Loucy (cell line): ENCODE results near the gene TNFSF4.

ENCODE experiments used
- H2AFZ ChIP-seq: fragments of 200-600 bp; sonication (generic); 2 replicates; pipeline ENCODE4 v1.6.0; 2016; ENCODE audit warnings: antibody characterized with exemption, mild to moderate bottlenecking, low read length, moderate library complexity
- H3F3A ChIP-seq: fragments of 200-600 bp; 2 replicates; pipeline ENCODE4 v1.6.0; 2016; ENCODE audit warnings: antibody characterized with exemption, low read depth, mild to moderate bottlenecking
- H3K27me3 ChIP-seq: fragments of 200-600 bp; sonication (generic); 2 replicates; pipeline ENCODE4 v1.6.1; 2014; ENCODE audit warnings: low read length, mild to moderate bottlenecking; ENCODE audit not compliant: insufficient read depth, poor library complexity, severe bottlenecking
- H3K36me3 ChIP-seq: fragments of 200-600 bp; sonication (generic); 2 replicates; pipeline ENCODE4 v1.6.1; 2016; ENCODE audit warnings: low read length; ENCODE audit not compliant: insufficient read depth
- H3K4me1 ChIP-seq: fragments of 200-600 bp; sonication (generic); 2 replicates; pipeline ENCODE4 v1.5.1; 2014; ENCODE audit warnings: low read length, mild to moderate bottlenecking; ENCODE audit not compliant: insufficient read depth, poor library complexity, severe bottlenecking
- H3K4me2 ChIP-seq: fragments of 200-600 bp; sonication (generic); 2 replicates; pipeline ENCODE4 v1.6.0; 2014; ENCODE audit warnings: antibody characterized with exemption, low read length, low read depth, mild to moderate bottlenecking; ENCODE audit not compliant: poor library complexity, severe bottlenecking
- H3K4me3 ChIP-seq: fragments of 200-600 bp; sonication (generic); 2 replicates; pipeline ENCODE4 v1.5.1; 2014; ENCODE audit warnings: low read length, mild to moderate bottlenecking, mixed read lengths; ENCODE audit not compliant: poor library complexity, severe bottlenecking
- H3K79me2 ChIP-seq: fragments of 200-600 bp; sonication (generic); 2 replicates; pipeline ENCODE4 v1.6.1; 2014; ENCODE audit warnings: low read length; ENCODE audit not compliant: insufficient read depth
- H3K9ac ChIP-seq: fragments of 200-600 bp; sonication (generic); 2 replicates; pipeline ENCODE4 v1.6.0; 2014; ENCODE audit warnings: mild to moderate bottlenecking, low read depth, low read length, moderate library complexity; ENCODE audit not compliant: poor library complexity, severe bottlenecking
- H3K9me2 ChIP-seq: fragments of 200-600 bp; sonication (generic); replicated peaks from 2 replicates; pipeline ENCODE4 v1.6.1; 2016; ENCODE audit warnings: low read depth, low read length, mixed read lengths
- H3K9me3 ChIP-seq: fragments of 200-600 bp; sonication (generic); 2 replicates; pipeline ENCODE4 v1.6.1; 2014; ENCODE audit warnings: mild to moderate bottlenecking, antibody characterized with exemption, low read length, low read depth; ENCODE audit not compliant: insufficient read depth
- H4K20me1 ChIP-seq: fragments of 200-600 bp; sonication (generic); 2 replicates; pipeline ENCODE4 v1.6.0; 2014; ENCODE audit warnings: antibody characterized with exemption, low read length, mild to moderate bottlenecking; ENCODE audit not compliant: insufficient read depth, poor library complexity, severe bottlenecking
- CTCF ChIP-seq: fragments of 200-600 bp; sonication (generic); conservative IDR thresholded peaks from 2 replicates; pipeline ENCODE4 v1.5.1; 2014; ENCODE audit warnings: mild to moderate bottlenecking, antibody characterized with exemption, low read length
- EZH2phosphoT487 ChIP-seq: fragments of 200-600 bp; IDR thresholded peaks from 2 replicates; pipeline ENCODE4 v1.6.1; 2018; ENCODE audit warnings: antibody characterized with exemption, mild to moderate bottlenecking, moderate library complexity, borderline replicate concordance

TNFSF4 gene

GRCh38 chr1:173210716-173211231, 3.6 kb upstream of the TNFSF4 start:
- H3F3A ChIP-seq = peaks cover 12% of the 10 kb centered on the region; the same call in 1 of the 2 replicates
- H3K4me3 ChIP-seq = no peak overlapping the region
- no peaks in the 10 kb centered on the region for H4K20me1 ChIP-seq
- no peaks in the 10 kb centered on the region for H3K79me2 ChIP-seq
- peak overlapping the region; percentile 53; the same call in 1 of the 2 replicates for H2AFZ ChIP-seq
- H3K36me3 ChIP-seq = no peaks in the 10 kb centered on the region
- no peaks in the 10 kb centered on the region for H3K9me2 ChIP-seq
- H3K4me2 ChIP-seq = peak overlapping the region; percentile 6
- no peak for TF ChIP-seq CTCF
- no peak for TF ChIP-seq EZH2phosphoT487
- H3K9me3 ChIP-seq = no peaks in the 10 kb centered on the region
- peaks cover 63% of the 10 kb centered on the region for H3K4me1 ChIP-seq
- no peaks in the 10 kb centered on the region for H3K27me3 ChIP-seq
- H3K9ac ChIP-seq = no peak overlapping the region

- no peak overlapping the region for H3K4me3 ChIP-seq
- no peaks in the 10 kb centered on the region for H4K20me1 ChIP-seq
- no peaks in the 10 kb centered on the region for H3K9me2 ChIP-seq
- H3K9me3 ChIP-seq = no peaks in the 10 kb centered on the region
- H3K9ac ChIP-seq = no peak overlapping the region
- no peak for TF ChIP-seq CTCF
- no peak for TF ChIP-seq EZH2phosphoT487
- no peaks in the 10 kb centered on the region for H3K36me3 ChIP-seq
- H3K4me1 ChIP-seq = peaks cover 63% of the 10 kb centered on the region
- H3K4me2 ChIP-seq = peak overlapping the region; percentile 6
- H2AFZ ChIP-seq = peak overlapping the region; percentile 53
- no peaks in the 10 kb centered on the region for H3K27me3 ChIP-seq
- no peaks in the 10 kb centered on the region for H3K79me2 ChIP-seq
- peaks cover 16% of the 10 kb centered on the region; the same call in 1 of the 2 replicates for H3F3A ChIP-seq
These were observed 3.2 kb upstream of the TNFSF4 start for GRCh38 chr1:173210283-173210682.

GRCh38 chr1:173208868-173209267, 1.7 kb upstream of the TNFSF4 start:
- Histone ChIP-seq H3K4me1 (peaks cover 73% of the 10 kb centered on the region), H3K4me3 (no peak overlapping the region), H3K9ac (no peak overlapping the region), H3K36me3 (no peaks in the 10 kb centered on the region), H3F3A (peaks cover 20% of the 10 kb centered on the region; the same call in 1 of the 2 replicates), H3K9me2 (no peaks in the 10 kb centered on the region), H3K9me3 (no peaks in the 10 kb centered on the region), H2AFZ (no peak overlapping the region), H3K4me2 (no peak overlapping the region), H3K27me3 (no peaks in the 10 kb centered on the region), H4K20me1 (no peaks in the 10 kb centered on the region), H3K79me2 (peaks cover 10% of the 10 kb centered on the region)
- TF ChIP-seq CTCF = no peak
- no peak for TF ChIP-seq EZH2phosphoT487
